ENCODE data around the gene MSH3.

MSH3 gene

GRCh38 chr5:80725446-80725845 lies 71.0 kb downstream of the MSH3 start:
- no peak for TF ChIP-seq CTCF (IDR thresholded peaks at IDR 0.05)

GRCh38 chr5:80736730-80737129 lies 82.3 kb downstream of the MSH3 start:
- no peak for TF ChIP-seq CTCF (IDR thresholded peaks at IDR 0.05)

GRCh38 chr5:80738466-80738865 lies 84.0 kb downstream of the MSH3 start:
- TF ChIP-seq CTCF (IDR thresholded peaks at IDR 0.05) = no peak

- no peak for TF ChIP-seq CTCF (IDR thresholded peaks at IDR 0.05)
Measured at GRCh38 chr5:80739057-80739456, 84.6 kb downstream of the MSH3 start.

GRCh38 chr5:80739496-80739895 lies 85.0 kb downstream of the MSH3 start:
- TF ChIP-seq CTCF (IDR thresholded peaks at IDR 0.05) = no peak

- no peak for TF ChIP-seq CTCF (IDR thresholded peaks at IDR 0.05)
Measured at GRCh38 chr5:80739898-80740297, 85.4 kb downstream of the MSH3 start.

- no peak for TF ChIP-seq CTCF (IDR thresholded peaks at IDR 0.05)
Measured at GRCh38 chr5:80740999-80741398, 86.5 kb downstream of the MSH3 start.

- TF ChIP-seq CTCF (IDR thresholded peaks at IDR 0.05) = no peak
Measured at GRCh38 chr5:80744149-80744548, 89.7 kb downstream of the MSH3 start.

Data from LNCAP (cell line).